Hepatocyte (in vitro differentiated cells): ENCODE data around the gene LIAS. TPM values are rescaled to one million over a fixed set of nuclear protein-coding genes. Genes with fewer than 3 reads are reported as not detected.
A peak's percentile ranks its signal among the peaks of the same experiment; 100 is the strongest.

Source experiments
- DNase-seq: peaks from one replicate; pipeline ENCODE4 v3.0.0-alpha.2; 2016; ENCODE audit warnings: low spot score
- H2AFZ ChIP-seq: fragments of 200-600 bp; sonication (generic); 2 replicates; pipeline ENCODE4 v1.6.0; 2016; ENCODE audit warnings: antibody characterized with exemption, mild to moderate bottlenecking
- H3K27ac ChIP-seq: fragments of 200-600 bp; sonication (generic); 2 replicates; pipeline ENCODE4 v1.5.1; 2016; ENCODE audit warnings: mild to moderate bottlenecking
- H3K27me3 ChIP-seq: fragments of 200-600 bp; sonication (generic); 2 replicates; pipeline ENCODE4 v1.6.1; 2016
- H3K36me3 ChIP-seq: fragments of 200-600 bp; sonication (generic); replicated peaks from 2 replicates; pipeline ENCODE4 v1.5.1; 2016; ENCODE audit warnings: low read depth; ENCODE audit not compliant: insufficient read depth
- H3K4me1 ChIP-seq: fragments of 200-600 bp; sonication (generic); 2 replicates; pipeline ENCODE4 v1.5.1; 2016; ENCODE audit warnings: mild to moderate bottlenecking, moderate library complexity; ENCODE audit not compliant: insufficient read depth
- H3K4me2 ChIP-seq: fragments of 200-600 bp; sonication (generic); 2 replicates; pipeline ENCODE4 v1.6.0; 2016
- H3K4me3 ChIP-seq: fragments of 200-600 bp; sonication (generic); 2 replicates; pipeline ENCODE4 v1.5.1; 2016; ENCODE audit warnings: mild to moderate bottlenecking
- H3K79me2 ChIP-seq: fragments of 200-600 bp; sonication (generic); 2 replicates; pipeline ENCODE4 v1.6.0; 2017; ENCODE audit warnings: mild to moderate bottlenecking
- H3K9me2 ChIP-seq: fragments of 200-600 bp; sonication (generic); replicated peaks from 2 replicates; pipeline ENCODE4 v1.6.0; 2017; ENCODE audit warnings: mild to moderate bottlenecking; ENCODE audit not compliant: insufficient read depth
- H3K9me3 ChIP-seq: fragments of 200-600 bp; sonication (generic); 2 replicates; pipeline ENCODE4 v1.5.1; 2016; ENCODE audit warnings: low read depth, mild to moderate bottlenecking
- H4K20me1 ChIP-seq: fragments of 200-600 bp; sonication (generic); 2 replicates; pipeline ENCODE4 v1.6.0; 2016; ENCODE audit warnings: mild to moderate bottlenecking; ENCODE audit not compliant: insufficient read depth, poor library complexity, severe bottlenecking
- EZH2 ChIP-seq: fragments of 200-600 bp; sonication (generic); IDR thresholded peaks from 2 replicates; pipeline ENCODE4 v1.6.1; 2016; ENCODE audit warnings: antibody characterized with exemption, mild to moderate bottlenecking, borderline replicate concordance
- EZH2phosphoT487 ChIP-seq: fragments of 200-600 bp; sonication (generic); IDR thresholded peaks from one replicate; pipeline ENCODE4 v1.6.1; 2018; ENCODE audit warnings: antibody characterized with exemption, mild to moderate bottlenecking, low read depth, moderate library complexity; ENCODE audit not compliant: unreplicated experiment, severe bottlenecking
- WGBS: methylation state at CpG from one replicate; pipeline ENCODE4 v1.1.6; 2016; ENCODE audit warnings: low lambda C conversion rate; ENCODE audit errors: missing lambda C conversion rate; 5-methylcytosine and 5-hydroxymethylcytosine counted together
- microRNA-seq: library from miRNA; unstranded; fragments of <30 nt; microRNA quantifications from one replicate; pipeline ENCODE4, GENCODE V29; 2017
- polyA plus RNA-seq: library from polyadenylated mRNA; unstranded; fragments of >200 nt; fragmentation: Nextera tagmentation; extraction: Ambion mirVana; gene quantifications from 2 replicates; pipeline ENCODE4 v1.2.1, GENCODE V29; 2016
- small RNA-seq: library from RNA; depleted of rRNA; stranded (forward); fragments of <200 nt; gene quantifications from one replicate; pipeline ENCODE3, GENCODE V24; 2014
- total RNA-seq: library from RNA; depleted of rRNA; stranded (reverse); fragments of >200 nt; gene quantifications from 2 replicates; pipeline ENCODE4 v1.2.3, GENCODE V29; 2014
- TF ChIP-seq, protein P1 (sequence below): fragments of 200-600 bp; sonication (generic); IDR thresholded peaks from 2 replicates; pipeline ENCODE4 v1.5.1; 2016; ENCODE audit warnings: antibody characterized with exemption, mild to moderate bottlenecking; ENCODE audit not compliant: poor library complexity

Gene LIAS
- total and polyA plus RNA-seq, 2 experiments from 2014 or later: 10.3 to 12.3 TPM

GRCh38 chr4:39526765-39527295 lies 68.0 kb downstream of the LIAS start:
- peak overlapping the region; percentile 76 for H3K4me3 ChIP-seq
- H3K4me1 ChIP-seq: peaks cover 31% of the 10 kb centered on the region
- TF ChIP-seq, protein P1, sequence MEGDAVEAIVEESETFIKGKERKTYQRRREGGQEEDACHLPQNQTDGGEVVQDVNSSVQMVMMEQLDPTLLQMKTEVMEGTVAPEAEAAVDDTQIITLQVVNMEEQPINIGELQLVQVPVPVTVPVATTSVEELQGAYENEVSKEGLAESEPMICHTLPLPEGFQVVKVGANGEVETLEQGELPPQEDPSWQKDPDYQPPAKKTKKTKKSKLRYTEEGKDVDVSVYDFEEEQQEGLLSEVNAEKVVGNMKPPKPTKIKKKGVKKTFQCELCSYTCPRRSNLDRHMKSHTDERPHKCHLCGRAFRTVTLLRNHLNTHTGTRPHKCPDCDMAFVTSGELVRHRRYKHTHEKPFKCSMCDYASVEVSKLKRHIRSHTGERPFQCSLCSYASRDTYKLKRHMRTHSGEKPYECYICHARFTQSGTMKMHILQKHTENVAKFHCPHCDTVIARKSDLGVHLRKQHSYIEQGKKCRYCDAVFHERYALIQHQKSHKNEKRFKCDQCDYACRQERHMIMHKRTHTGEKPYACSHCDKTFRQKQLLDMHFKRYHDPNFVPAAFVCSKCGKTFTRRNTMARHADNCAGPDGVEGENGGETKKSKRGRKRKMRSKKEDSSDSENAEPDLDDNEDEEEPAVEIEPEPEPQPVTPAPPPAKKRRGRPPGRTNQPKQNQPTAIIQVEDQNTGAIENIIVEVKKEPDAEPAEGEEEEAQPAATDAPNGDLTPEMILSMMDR: no peak
- TF ChIP-seq EZH2: no peak
- TF ChIP-seq EZH2phosphoT487: no peak
- WGBS: under 1% methylated on average over 27 of the region's 33 CpGs
- H3K4me2 ChIP-seq: peak overlapping the region; percentile 71
- H3K79me2 ChIP-seq: peaks cover 80% of the 10 kb centered on the region
- H4K20me1 ChIP-seq: peaks cover 28% of the 10 kb centered on the region
- peaks cover 6% of the 10 kb centered on the region for H3K9me3 ChIP-seq
- no peaks in the 10 kb centered on the region for H3K36me3 ChIP-seq
- H3K9me2 ChIP-seq: no peaks in the 10 kb centered on the region
- H3K27ac ChIP-seq: peak overlapping the region; percentile 92
- peak overlapping the region; percentile 64 for H2AFZ ChIP-seq
- no peaks in the 10 kb centered on the region for H3K27me3 ChIP-seq
- no peak for DNase-seq

GRCh38 chr4:39527296-39528060 lies 68.6 kb downstream of the LIAS start, which contains the start of gene UGDH:
Gene UGDH, minus strand, starts transcription at chr4:39527439. Its CDS starts 5,927 bp downstream, at chr4:39521512.
- peak within 1 kb of the TSS; percentile 64 for H2AFZ ChIP-seq
- WGBS: 2% methylated on average over 60 of the region's 73 CpGs
- peaks cover 2% of the 10 kb centered on the region for H3K36me3 ChIP-seq
- H3K27me3 ChIP-seq: no peaks in the 10 kb centered on the region
- H3K4me2 ChIP-seq: peak within 1 kb of the TSS; percentile 74
- H3K9me3 ChIP-seq: peaks cover 6% of the 10 kb centered on the region
- peaks cover 74% of the 10 kb centered on the region for H3K79me2 ChIP-seq
- peak within 1 kb of the TSS; percentile 76 for H3K4me3 ChIP-seq
- H3K27ac ChIP-seq: peak within 1 kb of the TSS; percentile 98
- peaks cover 24% of the 10 kb centered on the region for H3K4me1 ChIP-seq
- H4K20me1 ChIP-seq: peaks cover 22% of the 10 kb centered on the region
- DNase-seq: peak; percentile 99
- TF ChIP-seq EZH2 (no peak), EZH2phosphoT487 (no peak)
- TF ChIP-seq, protein P1: no peak
- H3K9me2 ChIP-seq: no peaks in the 10 kb centered on the region

DNA sequence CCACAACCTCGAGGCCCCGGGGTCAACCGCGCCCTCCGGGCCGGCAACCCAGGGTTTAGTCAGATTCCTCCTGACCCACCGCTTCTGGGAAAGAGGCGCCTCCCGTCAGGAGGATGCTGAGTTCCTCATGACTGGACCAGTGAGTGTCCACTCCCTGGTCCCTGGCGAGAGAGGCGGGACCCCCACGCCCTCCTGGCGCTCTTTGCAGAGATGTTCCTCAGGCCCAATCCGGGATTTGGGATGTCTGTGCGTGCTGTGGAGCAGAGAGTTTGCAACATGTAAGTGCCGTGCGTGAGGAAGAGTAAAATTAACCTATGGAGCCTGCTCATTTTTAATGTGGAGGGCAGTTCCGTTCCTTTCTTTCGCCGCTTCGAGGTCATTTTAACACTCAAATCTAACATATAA lies 69.2 kb downstream of the LIAS start:
- 3% methylated on average over 21 of the region's 21 CpGs for WGBS
- TF ChIP-seq EZH2phosphoT487: no peak
- TF ChIP-seq, protein P1: no peak
- no peak for TF ChIP-seq EZH2

More for the DNA sequence above, 69.2 kb downstream of the LIAS start:
- H3K27me3 ChIP-seq: no peaks in the 10 kb centered on the region
- H3K9me3 ChIP-seq: peaks cover 6% of the 10 kb centered on the region
- peak overlapping the region; percentile 74 for H3K4me2 ChIP-seq
- peak overlapping the region; percentile 98 for H3K27ac ChIP-seq
- peaks cover 19% of the 10 kb centered on the region for H3K4me1 ChIP-seq
- peaks cover 4% of the 10 kb centered on the region for H3K36me3 ChIP-seq
- H3K79me2 ChIP-seq: peaks cover 68% of the 10 kb centered on the region
- no peaks in the 10 kb centered on the region for H3K9me2 ChIP-seq
- DNase-seq: no peak
- peak overlapping the region; percentile 46 for H3K4me3 ChIP-seq
- H4K20me1 ChIP-seq: peaks cover 17% of the 10 kb centered on the region
- H2AFZ ChIP-seq: peak overlapping the region; percentile 35

Small RNA genes lying within 50 kb of the gene (microRNA-seq; reads per million reads assigned to microRNA genes)
- not detected for gene MIR5591

Small RNA genes lying within 50 kb of the gene (small RNA-seq; reads per million reads assigned to genes)
- gene MIR5591 (not detected), gene RF00019 (not detected)

Other genes with a start within 250 kb of the LIAS start
- gene RFC1, start 92.7 kb upstream of the LIAS start, total RNA-seq: 44.0 and 57.5 TPM in 2 replicates
- gene RFC1, start 92.7 kb upstream of the LIAS start, polyA plus RNA-seq: 22.5 and 26.0 TPM in 2 replicates
- 18.2 and 20.3 TPM in 2 replicates for gene KLB, start 52.1 kb upstream of the LIAS start, total RNA-seq
- gene KLB, start 52.1 kb upstream of the LIAS start, polyA plus RNA-seq: 7.5 and 11.5 TPM in 2 replicates
- gene RPL9, start 134 bp upstream of the LIAS start, total RNA-seq: 2,831 and 3,164 TPM in 2 replicates
- 439 and 475 TPM in 2 replicates for gene RPL9, start 134 bp upstream of the LIAS start, polyA plus RNA-seq
- 337 and 374 TPM in 2 replicates for gene UGDH, start 68.4 kb downstream of the LIAS start, total RNA-seq
- gene UGDH, start 68.4 kb downstream of the LIAS start, polyA plus RNA-seq: 192 and 223 TPM in 2 replicates
- gene SMIM14, start 179.8 kb downstream of the LIAS start, total RNA-seq: 69.6 and 98.6 TPM in 2 replicates
- gene SMIM14, start 179.8 kb downstream of the LIAS start, polyA plus RNA-seq: 89.5 and 124 TPM in 2 replicates
- gene UBE2K, start 239.1 kb downstream of the LIAS start, total RNA-seq: 40.4 and 41.0 TPM in 2 replicates
- gene UBE2K, start 239.1 kb downstream of the LIAS start, polyA plus RNA-seq: 98.9 and 112 TPM in 2 replicates